Neuronal stem cell (in vitro differentiated cells): Measurements from ENCODE around the gene CDK3.

Experiments
- DNase-seq: peaks from one replicate; pipeline ENCODE4 v3.0.0-alpha.2; 2013; ENCODE audit warnings: low spot score
- H2AFZ ChIP-seq: one replicate; pipeline ENCODE4 v1.6.1; 2013; ENCODE audit warnings: mild to moderate bottlenecking, low read length, inconsistent platforms
- H2AK5ac ChIP-seq: 2 replicates; pipeline ENCODE4 v1.6.1; 2013; ENCODE audit warnings: low read depth, mild to moderate bottlenecking, inconsistent platforms, low read length, moderate library complexity, mixed read lengths
- H2BK120ac ChIP-seq: 2 replicates; pipeline ENCODE4 v1.6.1; 2013; ENCODE audit warnings: low read depth, mild to moderate bottlenecking, inconsistent platforms, low read length, moderate library complexity, mixed read lengths
- H2BK12ac ChIP-seq: one replicate; pipeline ENCODE4 v1.6.1; 2013; ENCODE audit warnings: low read length, inconsistent platforms
- H2BK15ac ChIP-seq: 2 replicates; pipeline ENCODE4 v1.6.1; 2013; ENCODE audit warnings: mild to moderate bottlenecking, low read length, inconsistent platforms, mixed read lengths
- H2BK5ac ChIP-seq: one replicate; pipeline ENCODE4 v1.6.1; 2013; ENCODE audit warnings: inconsistent platforms, mild to moderate bottlenecking, low read length, moderate library complexity
- H3K14ac ChIP-seq: one replicate; pipeline ENCODE4 v1.6.1; 2013; ENCODE audit warnings: low read length, inconsistent platforms
- H3K18ac ChIP-seq: 2 replicates; pipeline ENCODE4 v1.6.1; 2013; ENCODE audit warnings: low read length, inconsistent platforms
- H3K23ac ChIP-seq: 2 replicates; pipeline ENCODE4 v1.6.1; 2013; ENCODE audit warnings: low read depth, mild to moderate bottlenecking, mixed read lengths, low read length, inconsistent platforms; ENCODE audit not compliant: poor library complexity
- H3K27ac ChIP-seq: replicated peaks from 3 replicates; pipeline ENCODE4 v1.5.1; 2013; ENCODE audit warnings: low read length, inconsistent platforms
- H3K27me3 ChIP-seq, 3 experiments: 2 replicates each; pipeline ENCODE4 v1.6.1; 2013; ENCODE audit warnings: low read length in 3 of 3, mild to moderate bottlenecking in 2 of 3, inconsistent platforms in 1 of 3, low read depth in 1 of 3, mixed read lengths in 1 of 3, moderate library complexity in 1 of 3; ENCODE audit not compliant: control insufficient read depth in 3 of 3, insufficient read depth in 3 of 3
- H3K36me3 ChIP-seq, 2 donors: replicated peaks in 1 of 2; 2 replicates each; pipeline ENCODE4 v1.6.1; 2013; ENCODE audit warnings: low read length in 2 of 2; ENCODE audit not compliant: control insufficient read depth in 2 of 2, insufficient read depth in 2 of 2
- H3K4ac ChIP-seq: 2 replicates; pipeline ENCODE4 v1.6.1; 2013; ENCODE audit warnings: inconsistent platforms, mild to moderate bottlenecking, low read length, moderate library complexity
- H3K4me1 ChIP-seq, 2 donors: 1 replicate in 1 of 2; 2 replicates in 1 of 2; pipeline ENCODE4 v1.6.1; 2013; ENCODE audit warnings: low read length in 2 of 2, low read depth in 1 of 2; ENCODE audit not compliant: control insufficient read depth in 2 of 2, insufficient read depth in 1 of 2
- H3K4me2 ChIP-seq: one replicate; pipeline ENCODE4 v1.6.1; 2013; ENCODE audit warnings: mild to moderate bottlenecking, low read length, inconsistent platforms; ENCODE audit not compliant: insufficient read depth, poor library complexity, severe bottlenecking
- H3K4me3 ChIP-seq, 2 donors: 2 replicates each; pipeline ENCODE4 v1.5.1; 2013; ENCODE audit warnings: low read length in 2 of 2, mild to moderate bottlenecking in 2 of 2, inconsistent platforms in 1 of 2, moderate library complexity in 1 of 2
- H3K79me1 ChIP-seq: one replicate; pipeline ENCODE4 v1.6.1; 2013; ENCODE audit warnings: low read depth, mild to moderate bottlenecking, inconsistent platforms, low read length, moderate library complexity
- H3K9ac ChIP-seq: one replicate; pipeline ENCODE4 v1.6.1; 2013; ENCODE audit warnings: mild to moderate bottlenecking, low read depth, low read length, inconsistent platforms; ENCODE audit not compliant: poor library complexity
- H3K9me3 ChIP-seq, 2 donors: replicated peaks in 1 of 2; 2 replicates each; pipeline versions ENCODE3 to v1.6.1; 2013; ENCODE audit warnings: low read length in 2 of 2, mild to moderate bottlenecking in 2 of 2, inconsistent platforms in 1 of 2, low read depth in 1 of 2, mixed read lengths in 1 of 2, moderate library complexity in 1 of 2; ENCODE audit not compliant: control insufficient read depth in 2 of 2, insufficient read depth in 1 of 2
- H4K8ac ChIP-seq: one replicate; pipeline ENCODE4 v1.6.1; 2013; ENCODE audit warnings: low read depth, mild to moderate bottlenecking, inconsistent platforms, low read length, moderate library complexity
- H4K91ac ChIP-seq: one replicate; pipeline ENCODE4 v1.6.1; 2013; ENCODE audit warnings: low read length, low read depth, mild to moderate bottlenecking, inconsistent platforms; ENCODE audit not compliant: poor library complexity
- WGBS, 2 donors: extraction: QIAGEN DNeasy Blood & Tissue Kit; methylation state at CpG; one replicate each; pipeline ENCODE4 v1.1.7; 2013; ENCODE audit warnings: missing lambda C conversion rate in 2 of 2, mixed read lengths in 1 of 2; ENCODE audit not compliant: insufficient read length in 2 of 2, insufficient replicate concordance in 1 of 2; ENCODE audit errors: extremely low coverage in 2 of 2; 5-methylcytosine and 5-hydroxymethylcytosine counted together

Gene CDK3

DNA sequence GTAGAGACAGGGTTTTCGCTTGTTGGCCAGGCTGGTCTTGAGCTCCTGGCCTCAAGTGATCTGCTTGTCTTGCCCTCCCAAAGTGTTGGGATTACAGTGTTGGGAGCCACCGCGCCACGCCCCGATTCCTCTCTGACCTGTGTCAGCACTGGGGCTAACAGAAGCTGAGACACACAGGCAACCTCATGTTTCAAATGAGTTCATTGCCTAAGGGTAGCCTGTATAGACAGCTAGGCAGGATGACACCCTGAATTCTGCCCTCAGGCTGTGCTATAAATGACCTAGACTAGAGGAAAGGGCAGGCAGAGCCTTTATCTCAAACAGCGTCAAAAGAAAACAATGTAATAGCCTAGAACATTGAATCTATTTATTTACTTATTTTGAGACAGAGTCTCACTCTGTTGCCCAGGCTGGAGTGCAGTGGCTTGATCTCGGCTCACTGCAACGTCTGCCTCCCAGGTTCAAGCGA is 2.3 kb upstream of the CDK3 start:
- Histone ChIP-seq H3K27me3 (no peaks in the 10 kb centered on the region), H3K36me3 (peaks cover 0 to 16% of the 10 kb centered on the region in 2 donors), H3K4me2 (no peak overlapping the region), H2AFZ (no peak overlapping the region), H2BK12ac (peak overlapping the region; percentile 22), H3K9me3 (no peaks in the 10 kb centered on the region), H3K27ac (no peak overlapping the region), H4K8ac (no peak overlapping the region), H2BK15ac (no peak overlapping the region), H2BK5ac (no peak overlapping the region), H3K23ac (no peak overlapping the region), H3K18ac (no peak overlapping the region), H3K4ac (no peak overlapping the region), H4K91ac (no peak overlapping the region), H3K4me1 (peaks cover 4 to 7% of the 10 kb centered on the region in 2 donors), H3K9ac (no peak overlapping the region), H3K79me1 (peaks cover 2% of the 10 kb centered on the region), H2BK120ac (no peak overlapping the region), H2AK5ac (no peak overlapping the region), H3K14ac (peak overlapping the region; percentile 82), H3K4me3 (no peak overlapping the region)
- DNase-seq = no peak
- WGBS, 2 donors = no CpG with 5 or more reads among the region's 9 CpGs

DNA sequence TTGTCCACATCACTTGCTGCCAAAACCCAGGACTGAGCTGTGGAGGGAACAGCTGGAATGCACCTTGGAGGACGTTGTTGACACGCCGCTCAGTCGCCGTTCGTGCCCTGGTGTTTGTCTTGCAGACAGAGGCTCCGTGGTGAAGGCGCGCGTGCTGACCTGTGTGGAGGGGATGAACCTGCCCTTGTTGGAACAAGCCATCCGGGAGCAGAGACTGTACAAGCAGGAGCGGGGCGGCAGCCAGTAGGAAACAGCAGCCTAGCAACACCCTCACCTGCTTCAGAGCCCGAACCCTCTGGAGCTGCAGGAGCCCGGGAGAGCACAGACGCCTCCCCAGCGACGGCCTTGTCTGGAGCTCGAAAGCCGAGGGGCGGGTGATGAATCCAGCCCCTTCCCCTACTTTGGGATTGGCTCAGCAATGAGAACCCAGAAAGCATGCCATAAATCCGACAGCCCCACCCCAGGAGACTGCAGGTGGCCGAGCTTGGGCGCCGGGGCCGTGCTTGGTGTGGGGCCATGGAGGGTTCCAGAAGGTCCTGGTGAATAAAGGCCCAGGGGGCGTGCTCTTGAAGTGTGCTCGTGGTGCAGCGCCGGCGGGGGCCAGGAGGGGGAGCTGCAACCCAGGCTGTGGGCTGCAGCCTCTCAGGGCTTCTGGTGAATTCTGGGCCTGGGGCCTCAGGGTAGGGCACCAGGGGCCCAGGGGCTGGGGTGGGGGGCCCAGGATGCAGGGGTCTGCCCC is 470 bp upstream of the CDK3 start:
- H3K27me3 ChIP-seq = no peaks in the 10 kb centered on the region
- peak overlapping the region in 1 of 2 donors; percentile 64 for H3K4me3 ChIP-seq
- peak overlapping the region; percentile 61 for H3K9ac ChIP-seq
- peaks cover 4 to 7% of the 10 kb centered on the region in 2 donors for H3K4me1 ChIP-seq
- peak overlapping the region; percentile 27 for H2BK12ac ChIP-seq
- H3K14ac ChIP-seq = no peak overlapping the region
- peak overlapping the region; percentile 97 for H2AK5ac ChIP-seq
- peak overlapping the region; percentile 75 for H4K91ac ChIP-seq
- H3K27ac ChIP-seq = no peak overlapping the region
- H3K36me3 ChIP-seq = peaks cover 0 to 14% of the 10 kb centered on the region in 2 donors
- WGBS, 2 donors = no CpG with 5 or more reads among the region's 31 CpGs
- H3K79me1 ChIP-seq = peaks cover 2% of the 10 kb centered on the region
- H2BK120ac ChIP-seq = peak overlapping the region; percentile 84
- H3K4ac ChIP-seq = peak overlapping the region; percentile 42
- no peak overlapping the region for H2BK15ac ChIP-seq
- H3K4me2 ChIP-seq = no peak overlapping the region
- H4K8ac ChIP-seq = peak overlapping the region; percentile 78
- H3K23ac ChIP-seq = no peak overlapping the region
- peak overlapping the region; percentile 85 for H2AFZ ChIP-seq
- H2BK5ac ChIP-seq = peak overlapping the region; percentile 36
- peak; percentile 49 for DNase-seq
- H3K9me3 ChIP-seq = no peaks in the 10 kb centered on the region
- H3K18ac ChIP-seq = peak overlapping the region; percentile 98

DNA sequence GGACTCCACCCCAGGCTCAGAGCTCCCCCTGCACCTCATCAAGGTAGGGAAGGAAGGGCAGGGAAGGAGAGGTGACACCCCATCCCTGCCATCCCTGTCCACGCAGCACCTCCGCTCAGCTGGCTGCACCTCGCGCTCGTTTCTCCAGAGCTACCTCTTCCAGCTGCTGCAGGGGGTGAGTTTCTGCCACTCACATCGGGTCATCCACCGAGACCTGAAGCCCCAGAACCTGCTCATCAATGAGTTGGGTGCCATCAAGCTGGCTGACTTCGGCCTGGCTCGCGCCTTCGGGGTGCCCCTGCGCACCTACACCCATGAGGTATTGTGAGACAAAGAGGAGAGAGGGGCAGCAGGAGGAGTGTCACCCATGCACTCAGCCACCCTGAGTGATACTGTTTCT is 1.4 kb downstream of the CDK3 start:
- H4K91ac ChIP-seq = no peak overlapping the region
- no peaks in the 10 kb centered on the region for H3K27me3 ChIP-seq
- peak overlapping the region; percentile 82 for H2BK12ac ChIP-seq
- H3K79me1 ChIP-seq = peaks cover 2% of the 10 kb centered on the region
- no peak overlapping the region for H2AFZ ChIP-seq
- peaks cover 0 to 7% of the 10 kb centered on the region in 2 donors for H3K4me1 ChIP-seq
- no peak overlapping the region for H3K14ac ChIP-seq
- no peak overlapping the region for H2AK5ac ChIP-seq
- H3K36me3 ChIP-seq = peaks cover 0 to 9% of the 10 kb centered on the region in 2 donors
- peak overlapping the region; percentile 40 for H2BK120ac ChIP-seq
- no peak overlapping the region for H3K4ac ChIP-seq
- no peak overlapping the region for H3K23ac ChIP-seq
- H2BK5ac ChIP-seq = no peak overlapping the region
- no peaks in the 10 kb centered on the region for H3K9me3 ChIP-seq
- no peak for DNase-seq
- H3K18ac ChIP-seq = peak overlapping the region; percentile 34
- H2BK15ac ChIP-seq = no peak overlapping the region
- H3K27ac ChIP-seq = no peak overlapping the region
- no CpG with 5 or more reads among the region's 12 CpGs for WGBS, 2 donors
- H3K4me3 ChIP-seq = no peak overlapping the region
- H4K8ac ChIP-seq = no peak overlapping the region
- no peak overlapping the region for H3K9ac ChIP-seq
- no peak overlapping the region for H3K4me2 ChIP-seq

DNA sequence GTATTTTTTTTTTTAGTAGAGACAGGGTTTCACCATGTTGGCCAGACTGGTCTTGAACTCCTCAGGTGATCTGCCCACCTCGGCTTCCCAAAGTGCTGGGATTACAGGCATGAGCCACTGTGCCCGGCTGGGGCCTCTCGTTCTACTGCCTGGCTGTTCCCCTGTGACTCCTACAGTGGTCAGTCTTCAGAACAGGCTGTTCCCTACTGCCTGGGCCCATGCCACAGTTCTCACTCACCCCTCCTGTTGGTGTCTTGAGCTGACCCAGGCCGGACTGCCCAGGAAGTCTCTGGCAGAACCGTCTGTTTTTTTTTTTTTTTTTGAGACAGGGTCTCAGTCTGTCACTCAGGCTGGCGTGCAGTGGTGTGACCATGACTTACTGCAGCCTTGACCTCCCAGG is 3.3 kb downstream of the CDK3 start:
- Histone ChIP-seq H3K14ac (no peak overlapping the region), H3K9me3 (no peaks in the 10 kb centered on the region), H3K4ac (no peak overlapping the region), H3K79me1 (peaks cover 2% of the 10 kb centered on the region), H3K27ac (no peak overlapping the region), H4K8ac (no peak overlapping the region), H3K4me2 (no peak overlapping the region), H3K4me3 (no peak overlapping the region), H3K27me3 (no peaks in the 10 kb centered on the region), H2BK120ac (no peak overlapping the region), H3K9ac (no peak overlapping the region), H3K18ac (no peak overlapping the region), H3K36me3 (peaks cover 0 to 9% of the 10 kb centered on the region in 2 donors), H2AFZ (no peak overlapping the region), H3K23ac (no peak overlapping the region), H3K4me1 (peaks cover 0 to 7% of the 10 kb centered on the region in 2 donors), H4K91ac (no peak overlapping the region), H2BK15ac (no peak overlapping the region), H2BK5ac (no peak overlapping the region), H2AK5ac (no peak overlapping the region), H2BK12ac (no peak overlapping the region)
- no CpG with 5 or more reads among the region's 6 CpGs for WGBS, 2 donors
- DNase-seq = no peak
